HG03159 (cell line): Measurements from ENCODE around the gene TBXAS1.

ENCODE experiments used
- ATAC-seq: cut with Tn5 transposase; IDR thresholded peaks from one replicate; pipeline ENCODE4 v1.9.1; 2021; ENCODE audit warnings: mild to moderate bottlenecking, moderate library complexity; ENCODE audit not compliant: unreplicated experiment

TBXAS1 gene

DNA sequence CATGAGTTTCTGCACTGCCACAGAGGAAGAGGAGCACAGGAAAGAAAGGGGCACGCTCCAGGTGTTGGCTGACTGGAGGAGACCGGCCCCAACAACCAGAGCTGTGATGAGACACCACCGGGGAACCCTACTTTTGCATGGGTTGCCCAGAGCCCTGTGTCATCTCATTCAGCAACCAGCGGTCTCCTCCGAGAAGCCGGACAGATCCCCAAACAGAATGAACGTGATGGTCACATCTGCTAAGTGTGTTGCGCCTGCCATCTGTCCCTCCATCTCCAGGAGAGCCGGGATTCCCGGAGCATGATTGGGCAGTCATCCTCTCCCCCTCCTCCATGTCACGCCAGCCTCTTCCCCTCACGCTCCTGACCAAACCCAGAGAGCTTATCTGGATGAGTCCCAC lies 210.8 kb downstream of the TBXAS1 start:
- no peak for ATAC-seq

DNA sequence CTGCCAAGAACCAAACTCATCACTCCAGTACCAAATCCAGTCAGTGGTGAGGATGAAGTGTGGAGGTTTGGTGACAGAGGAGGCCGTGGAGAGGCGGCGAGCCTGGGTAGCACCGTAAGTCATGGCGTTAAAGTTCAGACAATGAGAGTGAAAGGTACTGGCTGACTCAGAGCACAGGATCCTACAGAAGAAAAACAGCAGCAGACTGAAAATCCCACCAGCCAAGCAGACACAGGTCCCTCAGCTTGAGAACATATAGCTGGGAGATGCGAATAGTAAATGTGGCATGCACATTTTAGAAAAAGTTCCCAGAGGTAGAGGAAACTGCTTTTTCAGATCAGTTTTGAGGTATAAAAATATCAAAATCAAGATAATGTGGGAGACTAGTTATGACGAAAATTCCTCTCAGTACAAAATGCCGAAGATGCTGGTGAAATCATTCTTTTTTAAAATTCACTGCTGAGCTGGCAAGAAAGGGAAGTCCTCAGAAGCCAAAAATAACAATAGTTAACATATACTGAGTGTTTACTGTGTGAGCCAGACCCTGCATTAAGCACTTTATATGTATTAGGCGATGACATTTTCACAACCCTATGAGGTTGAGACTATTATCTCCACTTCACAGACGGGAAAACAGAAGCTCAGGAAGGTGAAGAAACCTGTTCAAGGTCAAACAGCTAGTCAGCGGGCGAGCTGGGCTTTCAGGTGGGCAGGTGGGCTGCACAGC lies 212.8 kb downstream of the TBXAS1 start:
- ATAC-seq, result no peak

DNA sequence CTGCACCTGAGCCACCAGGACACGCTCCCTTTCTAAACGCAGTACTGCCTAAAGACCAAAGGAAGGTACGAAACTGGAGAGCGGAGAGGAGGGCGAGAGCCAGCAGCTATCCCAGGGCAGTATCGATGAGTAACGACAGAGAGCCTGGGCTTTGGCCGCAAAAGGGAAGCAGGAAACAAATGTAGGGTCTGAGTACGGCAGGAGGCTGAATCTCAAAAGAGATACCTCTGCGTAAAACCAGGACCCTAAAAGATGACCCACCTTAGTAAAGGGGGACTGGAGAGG lies 213.3 kb downstream of the TBXAS1 start:
- ATAC-seq, result no peak

DNA sequence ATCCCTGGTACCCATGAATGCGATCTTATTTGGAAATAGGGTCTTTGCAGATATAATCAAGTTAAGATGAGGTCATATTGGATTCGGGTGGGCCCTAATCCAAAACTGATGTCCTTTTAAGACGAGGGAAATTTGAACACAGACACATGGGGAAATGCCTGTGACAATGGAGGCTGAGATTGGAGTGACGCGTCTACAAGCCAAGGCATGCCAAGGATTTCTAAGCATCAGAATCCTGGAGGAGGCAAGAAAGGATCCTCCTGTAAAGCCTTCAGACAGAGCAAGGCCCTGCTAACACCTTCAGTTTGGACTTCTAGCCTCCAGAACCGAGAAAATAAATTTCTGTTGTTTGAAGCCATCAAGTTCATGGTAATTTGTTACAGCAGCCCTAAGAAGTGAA lies 215.2 kb downstream of the TBXAS1 start:
- no peak for ATAC-seq

DNA sequence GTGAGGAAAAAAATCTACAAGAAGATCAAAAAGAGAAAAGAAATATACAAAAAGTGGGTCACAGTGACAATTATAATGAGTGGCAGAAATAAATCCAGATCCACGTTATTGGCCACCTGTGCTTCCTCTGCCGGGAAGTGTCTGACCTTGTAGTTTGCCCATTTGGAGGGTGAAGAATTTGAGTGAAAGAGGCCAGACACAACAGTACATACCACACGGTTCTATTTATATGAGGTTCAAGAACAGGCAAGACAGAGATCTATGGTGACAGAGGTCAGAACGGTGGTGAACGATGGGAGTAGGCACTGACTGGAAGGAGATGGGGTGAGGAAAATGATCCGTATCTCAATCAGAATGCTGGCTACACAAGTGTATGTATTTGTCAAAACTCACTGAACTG lies 216.6 kb downstream of the TBXAS1 start:
- no peak for ATAC-seq

DNA sequence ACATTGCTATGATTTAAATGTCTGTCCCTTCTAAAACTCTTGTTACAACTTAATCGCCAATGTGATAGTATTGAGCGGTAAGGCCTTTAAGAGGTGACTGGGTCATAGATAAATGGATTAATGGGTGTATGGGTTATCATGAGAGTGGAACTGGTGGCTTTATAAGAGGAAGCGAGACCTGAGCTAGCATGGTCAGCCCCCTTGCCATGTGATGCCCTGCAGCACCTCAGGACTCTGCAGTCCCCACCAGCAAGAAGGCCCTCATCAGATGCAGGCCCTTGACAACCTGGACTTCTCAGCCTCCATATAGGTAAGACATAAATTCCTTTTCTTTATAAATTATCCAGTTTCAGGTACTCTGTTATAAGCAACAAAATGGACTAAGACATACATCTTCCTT lies 218.1 kb downstream of the TBXAS1 start:
- no peak for ATAC-seq

DNA sequence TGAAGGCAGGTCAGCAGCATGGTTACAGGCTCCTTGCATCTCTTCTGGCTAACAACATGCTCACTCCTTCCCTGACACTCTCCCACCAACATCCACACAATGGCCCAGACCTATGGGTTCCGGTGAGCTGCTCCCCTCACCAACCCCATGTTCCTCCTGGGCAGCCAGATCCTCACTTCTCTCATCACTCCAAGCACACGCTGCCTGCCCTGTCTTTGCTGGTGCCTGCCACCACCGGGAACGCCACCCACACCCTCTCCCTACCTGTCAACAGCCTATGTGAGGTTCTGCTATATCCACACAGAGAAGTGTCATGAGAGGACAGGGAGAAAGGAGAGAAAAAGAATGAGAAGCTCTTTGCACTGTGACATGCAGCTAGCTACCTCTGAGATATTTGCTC lies 219.1 kb downstream of the TBXAS1 start:
- no peak for ATAC-seq

DNA sequence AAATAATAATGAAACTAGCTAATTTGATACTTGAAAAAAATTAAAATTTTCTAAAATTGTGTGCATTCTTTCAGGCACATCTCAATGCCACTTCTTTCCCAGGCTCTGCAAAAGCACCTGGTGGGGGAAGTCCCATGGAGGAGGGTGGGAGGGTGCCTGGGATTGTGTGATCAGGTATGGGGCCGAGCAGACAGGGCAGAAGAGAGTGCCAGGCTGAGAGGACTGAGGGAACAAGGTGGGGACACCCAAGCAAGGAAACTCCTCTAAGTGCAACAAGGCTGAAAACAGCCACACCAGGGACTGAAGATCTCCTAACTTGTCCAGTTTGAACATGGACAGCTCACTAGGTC lies 219.9 kb downstream of the TBXAS1 start:
- no peak for ATAC-seq

DNA sequence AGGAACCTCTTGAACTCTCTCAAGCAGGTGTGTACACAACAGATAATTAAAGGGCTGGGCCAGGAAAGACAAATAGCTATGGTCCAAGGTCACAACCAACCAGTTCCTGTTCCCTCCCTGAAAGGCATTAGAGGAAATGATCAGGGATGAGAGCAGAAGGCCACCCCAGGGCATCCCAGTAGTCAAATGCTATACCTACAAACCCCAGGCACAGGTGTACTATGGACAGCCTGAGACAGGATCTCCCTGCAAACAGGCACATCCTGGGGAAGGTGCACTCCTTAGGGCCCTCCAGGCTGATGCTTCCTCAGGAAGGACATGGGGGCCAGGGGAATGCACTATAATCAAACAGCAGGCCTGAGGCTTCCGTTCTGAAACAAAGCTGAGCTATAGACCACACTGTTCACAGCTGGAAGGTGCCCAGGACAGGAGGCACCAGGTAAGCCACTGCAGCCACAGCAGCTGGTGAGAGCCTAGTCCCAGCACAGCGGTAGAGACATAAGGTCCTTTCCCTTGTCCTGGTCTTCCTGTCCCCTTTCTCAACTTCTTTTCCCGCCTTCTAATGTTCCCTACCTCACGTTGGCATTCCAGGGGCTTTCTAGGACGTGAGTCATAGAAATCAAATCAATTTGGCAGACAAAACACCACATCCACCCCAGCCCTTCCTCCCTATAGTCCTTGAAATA lies 220.4 kb downstream of the TBXAS1 start:
- no peak for ATAC-seq

DNA sequence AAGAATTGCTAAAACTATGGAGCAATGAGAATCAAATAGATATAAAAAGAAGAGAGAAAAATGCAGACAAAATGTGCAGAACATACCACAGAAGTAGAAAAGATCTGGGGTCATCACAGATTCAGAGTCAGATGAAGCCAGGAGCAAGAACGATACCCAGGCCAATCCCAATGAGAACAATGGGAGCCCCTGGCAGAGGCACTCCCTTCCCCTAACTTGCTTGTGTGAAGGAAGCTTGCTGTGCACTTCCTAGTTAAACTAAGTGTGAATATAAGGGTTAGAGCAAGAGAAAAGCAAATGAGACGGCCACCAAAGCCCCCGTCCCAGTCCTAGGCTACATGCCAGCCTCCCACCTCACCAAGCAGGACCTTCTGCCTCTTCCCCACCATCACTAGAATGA lies 221.0 kb downstream of the TBXAS1 start:
- no peak for ATAC-seq

DNA sequence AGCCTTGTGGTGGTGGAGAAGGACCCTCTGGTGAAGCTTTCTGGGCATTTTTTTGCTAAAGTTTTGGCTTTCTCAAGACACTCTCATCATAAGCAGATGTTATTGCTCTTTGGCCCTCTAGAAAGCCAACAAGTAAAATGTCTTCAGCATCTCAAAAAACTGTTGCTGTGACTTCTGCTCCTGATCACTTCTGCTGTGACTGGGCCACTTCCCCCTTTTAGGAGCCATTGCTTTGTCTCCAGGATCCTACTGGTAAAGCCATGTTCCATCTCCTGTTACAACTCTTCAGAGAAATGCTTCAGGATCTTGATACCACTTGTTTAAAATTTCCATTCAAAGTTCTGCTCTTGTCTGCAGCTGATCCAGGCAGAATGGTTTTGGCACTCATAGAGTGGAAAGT lies 222.8 kb downstream of the TBXAS1 start:
- no peak for ATAC-seq

DNA sequence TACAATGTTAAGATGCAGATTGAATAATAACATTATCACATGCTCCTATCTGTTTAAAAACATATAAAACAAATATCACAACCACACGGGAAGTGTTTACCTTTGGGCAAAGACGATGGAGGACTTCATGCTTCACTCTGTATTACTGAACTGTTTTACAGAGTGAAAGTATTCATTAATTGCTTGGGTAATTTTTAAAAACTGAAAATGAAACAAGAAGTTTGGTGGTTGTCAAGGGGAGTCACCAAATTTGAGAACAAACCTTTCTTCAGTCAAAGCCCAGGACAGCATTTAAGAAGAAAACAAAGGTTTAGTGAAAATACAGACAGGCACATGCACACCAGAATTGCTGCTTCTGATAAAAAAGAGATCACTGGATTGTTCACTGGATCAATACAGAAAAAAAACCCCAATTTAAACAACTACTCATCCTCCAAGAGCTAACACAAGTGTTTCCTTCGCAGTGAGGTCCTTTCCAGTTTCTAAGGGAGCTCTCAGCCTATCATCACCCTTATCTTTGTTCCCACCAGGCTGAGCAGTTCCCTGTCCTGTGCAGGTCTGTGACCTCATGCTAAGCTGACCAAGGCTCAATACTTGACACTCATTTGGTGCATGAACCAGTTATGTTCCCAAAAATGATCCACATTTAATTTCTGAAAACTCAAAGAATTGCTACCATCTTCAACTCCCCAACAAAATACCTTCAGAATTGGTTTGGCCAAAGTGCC lies 224.9 kb downstream of the TBXAS1 start:
- ATAC-seq, result peak; percentile 87

DNA sequence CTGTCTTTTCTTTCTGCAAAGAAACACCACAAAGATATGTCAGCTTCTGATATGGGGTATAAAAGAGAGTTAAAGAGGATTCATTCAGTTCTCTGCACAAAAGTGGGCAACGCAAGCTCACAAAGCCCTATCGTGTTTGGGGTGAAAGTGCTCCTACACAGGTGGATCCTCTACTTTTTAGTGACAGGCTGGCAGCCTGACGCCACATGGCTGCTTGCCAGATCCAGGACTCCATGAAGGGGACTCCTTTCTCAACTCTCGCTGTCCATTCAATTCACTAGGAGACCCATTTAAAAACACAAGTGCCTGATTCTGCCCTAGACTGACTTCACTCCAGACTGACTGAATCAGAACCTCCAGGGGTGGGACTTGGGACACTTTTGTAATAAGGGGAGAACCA lies 225.7 kb downstream of the TBXAS1 start:
- no peak for ATAC-seq

DNA sequence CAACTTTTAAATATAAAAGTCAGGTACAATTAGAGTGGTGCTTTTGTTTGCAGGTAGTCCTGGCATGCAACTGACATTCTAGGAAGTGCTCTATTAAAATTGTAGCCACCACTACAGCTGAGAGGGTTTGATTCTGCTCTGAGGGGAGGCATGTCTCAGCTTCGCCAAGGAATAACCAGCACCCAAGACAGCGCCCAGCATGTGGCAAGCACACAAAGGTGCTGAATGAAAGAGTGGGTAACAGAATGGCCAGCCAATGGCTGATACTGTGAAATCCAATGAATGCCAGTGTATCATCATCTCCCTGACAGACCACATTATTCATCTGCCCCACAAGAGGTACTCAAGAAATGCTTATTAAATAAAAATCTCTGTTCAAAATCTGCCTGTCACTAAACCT lies 226.8 kb downstream of the TBXAS1 start:
- no peak for ATAC-seq

DNA sequence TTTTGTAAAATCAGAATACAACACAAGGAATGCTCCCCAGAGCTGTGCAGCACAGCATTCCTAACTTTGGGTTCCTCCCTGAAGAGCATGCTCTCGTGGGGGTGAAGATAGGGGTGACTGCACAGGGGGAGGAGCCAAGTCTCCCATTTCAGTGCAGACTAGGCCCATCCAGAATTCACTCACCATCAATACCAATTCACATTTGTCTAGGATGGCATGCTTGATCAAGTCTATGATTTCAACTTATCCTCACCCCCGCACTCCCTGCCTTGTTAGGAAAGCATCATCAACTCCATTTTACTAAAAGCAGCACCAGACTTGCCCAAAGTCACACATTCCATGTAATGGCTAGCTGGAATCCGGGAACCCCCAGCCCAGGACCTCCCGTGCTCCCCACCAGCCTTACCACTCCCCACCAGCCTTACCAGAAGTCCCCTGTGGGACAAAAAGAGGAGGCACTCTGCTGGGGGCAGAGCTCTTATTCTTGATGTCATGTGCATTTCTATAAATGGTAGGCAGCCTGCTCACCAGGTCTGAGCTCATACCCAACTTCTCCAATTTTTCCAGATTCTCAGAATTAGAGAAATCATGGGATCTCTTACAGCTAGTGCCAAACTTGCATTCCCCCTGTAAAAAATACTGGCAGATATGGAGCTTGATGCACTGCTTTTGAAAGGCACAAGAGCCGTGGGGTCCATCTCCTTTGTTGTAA lies 227.5 kb downstream of the TBXAS1 start:
- no peak for ATAC-seq

DNA sequence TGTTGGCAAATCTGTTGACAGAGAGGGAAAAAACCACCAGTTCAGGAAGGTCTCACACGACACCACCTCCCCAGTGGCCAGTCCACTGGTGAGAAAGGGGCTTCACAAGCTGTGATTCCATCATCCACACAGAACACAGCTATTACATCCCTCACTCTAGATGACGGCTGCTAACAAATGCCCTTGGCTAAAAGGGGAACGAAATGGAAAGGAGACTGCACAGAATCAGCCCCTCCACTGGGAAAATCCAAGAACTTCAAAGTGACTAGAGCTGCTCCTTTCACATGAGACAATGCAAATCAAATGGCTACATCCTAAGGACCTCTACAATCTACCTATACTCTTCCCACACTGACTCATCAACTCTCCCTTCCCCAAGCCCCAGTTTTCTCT lies 228.1 kb downstream of the TBXAS1 start:
- ATAC-seq, result no peak

DNA sequence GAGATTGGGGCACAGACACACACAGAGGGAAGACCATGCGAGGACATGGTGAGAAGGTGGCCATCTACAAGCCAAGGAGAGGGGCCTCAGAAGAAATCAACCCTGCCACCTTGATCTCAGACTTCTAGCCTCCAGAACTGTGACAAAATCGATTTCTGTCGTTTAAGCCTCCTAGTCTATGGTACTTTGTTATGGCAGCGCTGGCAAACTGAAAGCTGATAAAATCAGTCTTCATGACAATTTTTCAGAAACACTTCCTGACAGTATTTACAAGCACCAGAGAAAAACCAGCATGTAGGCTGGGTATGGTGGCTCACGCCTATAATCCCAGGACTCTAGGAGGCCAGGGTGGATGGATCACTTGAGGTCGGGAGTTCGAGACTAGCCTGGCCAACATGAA lies 229.5 kb downstream of the TBXAS1 start:
- no peak for ATAC-seq

DNA sequence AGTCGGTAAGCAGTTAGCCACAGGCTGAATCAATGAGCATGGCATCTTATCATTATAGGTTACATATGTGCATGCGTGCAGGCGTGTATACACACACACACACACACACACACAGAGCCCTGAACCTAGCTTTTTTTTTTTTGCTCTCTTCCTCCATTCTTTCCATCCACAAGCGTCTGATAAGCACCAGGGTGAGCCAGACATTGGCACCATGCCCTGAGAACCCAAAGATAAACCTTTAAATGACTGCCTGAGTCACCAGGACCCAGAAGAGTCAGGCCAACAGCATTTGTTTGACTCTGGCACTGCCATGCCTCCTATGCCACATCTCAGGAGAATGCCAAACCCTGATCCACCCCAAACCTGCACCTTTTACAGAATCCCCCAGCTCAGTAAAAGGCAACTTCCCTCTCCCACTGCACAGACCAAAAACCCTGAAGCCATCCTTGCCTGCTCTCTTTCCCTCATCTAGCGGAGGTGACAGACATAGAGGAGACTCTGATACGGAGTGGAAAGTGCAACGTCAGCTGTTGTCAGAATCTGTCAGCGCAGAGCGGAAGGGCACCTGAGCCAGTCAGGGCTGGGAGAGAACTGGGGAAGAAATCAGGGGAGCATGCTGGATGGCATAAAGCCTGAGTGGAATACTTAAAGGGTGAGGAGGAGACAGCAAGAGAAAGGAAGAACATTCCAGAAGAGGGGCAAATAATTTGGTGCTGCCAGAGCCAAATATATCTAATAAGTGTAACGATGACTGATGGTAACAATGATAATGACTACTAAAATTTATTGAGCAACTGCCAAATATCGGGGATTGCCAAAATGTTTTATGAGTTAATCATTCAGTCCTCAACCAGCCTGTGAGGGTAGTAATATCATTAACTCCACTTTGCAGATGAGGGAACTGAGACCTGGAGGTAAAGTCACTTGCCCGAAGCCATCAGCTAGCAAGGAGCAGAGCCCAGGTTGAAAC lies 230.5 kb downstream of the TBXAS1 start:
- ATAC-seq, result no peak

DNA sequence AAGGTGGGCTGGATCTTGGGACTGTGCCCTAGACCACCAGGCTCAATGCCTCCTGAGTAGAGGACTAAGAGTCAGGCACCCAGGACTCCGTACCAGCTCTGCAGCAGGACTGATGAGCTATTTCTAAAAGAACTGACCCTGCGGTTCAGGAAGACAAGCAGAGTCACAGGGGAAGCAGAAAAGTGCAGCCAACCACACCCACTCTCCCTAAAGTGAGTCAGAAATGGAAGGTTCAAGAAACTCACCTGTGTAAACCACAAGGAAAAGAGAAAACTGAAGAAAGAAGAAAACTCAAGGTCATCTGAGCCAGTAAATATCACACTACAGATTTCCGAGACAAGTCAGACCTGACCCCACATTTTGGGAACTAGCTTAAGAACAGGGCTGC lies 231.2 kb downstream of the TBXAS1 start:
- no peak for ATAC-seq

DNA sequence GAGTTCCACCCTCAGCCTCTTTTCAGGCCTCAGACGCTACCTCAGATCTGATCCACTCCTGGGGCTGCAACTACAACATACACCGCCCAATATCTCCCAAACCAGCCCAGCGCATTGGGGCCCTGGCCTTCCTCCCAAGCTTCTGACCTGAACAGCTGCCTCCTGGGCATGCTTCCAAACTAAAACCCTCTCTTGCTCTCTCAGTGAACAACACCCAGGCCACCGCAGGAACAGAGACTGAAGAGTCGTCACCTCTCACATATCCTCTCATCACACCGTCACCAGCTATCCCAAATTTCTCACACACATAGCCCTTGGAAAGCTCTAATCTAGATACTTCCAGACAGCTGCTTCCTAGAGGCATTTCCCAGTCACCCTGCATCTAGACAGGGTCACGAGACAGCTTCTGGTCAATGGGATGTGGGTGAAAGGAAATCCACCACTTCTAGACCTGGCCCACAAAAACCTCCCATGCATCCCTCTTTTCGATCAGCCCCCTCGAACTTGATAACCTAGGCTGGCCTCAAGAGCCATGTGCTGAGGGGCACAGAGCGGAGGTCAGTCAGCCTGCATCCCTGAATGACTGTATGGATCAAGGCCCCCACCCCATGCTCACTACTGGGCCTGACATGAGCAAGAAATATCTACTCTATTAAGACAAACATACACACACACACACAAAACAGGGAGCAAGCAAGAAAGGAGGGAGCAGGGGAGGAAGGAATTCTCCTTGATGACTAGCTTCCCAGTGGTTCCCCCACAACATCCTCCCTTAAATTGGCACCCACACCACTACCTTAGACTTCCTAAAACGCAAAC lies 231.9 kb downstream of the TBXAS1 start:
- no peak for ATAC-seq
